ES-I3 (cell line): ENCODE measurements around the gene SYT12.
A peak's percentile ranks its signal among the peaks of the same experiment; 100 is the strongest.

Experiments used
- H3K36me3 ChIP-seq: 2 replicates; pipeline ENCODE4 v1.6.1; 2013; ENCODE audit warnings: mild to moderate bottlenecking, low read length, control low read depth, moderate library complexity; ENCODE audit not compliant: insufficient read depth
- H3K4me1 ChIP-seq: 2 replicates; pipeline ENCODE4 v1.6.1; 2013; ENCODE audit warnings: mild to moderate bottlenecking, control low read depth, low read length; ENCODE audit not compliant: insufficient read depth
- H3K9ac ChIP-seq: 2 replicates; pipeline ENCODE4 v1.6.1; 2013; ENCODE audit warnings: low read depth, mild to moderate bottlenecking, low read length, moderate library complexity
- H3K9me3 ChIP-seq: 2 replicates; pipeline ENCODE4 v1.6.1; 2013; ENCODE audit warnings: mild to moderate bottlenecking, low read length, moderate library complexity; ENCODE audit not compliant: control insufficient read depth, insufficient read depth

SYT12 gene

GRCh38 chr11:67066333-67066709, 43.4 kb downstream of the SYT12 start:
- no peaks in the 10 kb centered on the region for H3K36me3 ChIP-seq
- no peak overlapping the region for H3K9ac ChIP-seq
- no peaks in the 10 kb centered on the region for H3K4me1 ChIP-seq
- H3K9me3 ChIP-seq, result no peaks in the 10 kb centered on the region

- H3K9ac ChIP-seq, result peak overlapping the region; percentile 43; the same call in 1 of the 2 replicates
- H3K36me3 ChIP-seq, result no peaks in the 10 kb centered on the region
- H3K9me3 ChIP-seq, result no peaks in the 10 kb centered on the region
- no peaks in the 10 kb centered on the region for H3K4me1 ChIP-seq
Measured at GRCh38 chr11:67071420-67072284, 48.7 kb downstream of the SYT12 start.

- H3K4me1 ChIP-seq, result 0 out of 2 replicates have a peak, but pooled peaks cover 4% of the 10 kb centered on the region
- H3K9ac ChIP-seq, result no peak overlapping the region
- no peaks in the 10 kb centered on the region for H3K9me3 ChIP-seq
- H3K36me3 ChIP-seq, result no peaks in the 10 kb centered on the region
Measured at GRCh38 chr11:67072295-67072694, 49.4 kb downstream of the SYT12 start.

- no peaks in the 10 kb centered on the region for H3K36me3 ChIP-seq
- no peak overlapping the region for H3K9ac ChIP-seq
- peaks cover 14% of the 10 kb centered on the region; the same call in 1 of the 2 replicates for H3K4me1 ChIP-seq
- H3K9me3 ChIP-seq, result no peaks in the 10 kb centered on the region
Measured at GRCh38 chr11:67073908-67074307, 51.0 kb downstream of the SYT12 start.

GRCh38 chr11:67076202-67076601, 53.3 kb downstream of the SYT12 start:
- no peak overlapping the region for H3K9ac ChIP-seq
- H3K4me1 ChIP-seq, result peaks cover 14% of the 10 kb centered on the region; the same call in 1 of the 2 replicates

GRCh38 chr11:67079065-67079705, 56.3 kb downstream of the SYT12 start:
- peaks cover 14% of the 10 kb centered on the region; the same call in 1 of the 2 replicates for H3K4me1 ChIP-seq
- H3K9ac ChIP-seq, result no peak overlapping the region

More at GRCh38 chr11:67076202-67076601, 53.3 kb downstream of the SYT12 start:
- Histone ChIP-seq H3K9me3 (no peaks in the 10 kb centered on the region), H3K36me3 (no peaks in the 10 kb centered on the region)

GRCh38 chr11:67082071-67082791, 59.3 kb downstream of the SYT12 start:
- H3K36me3 ChIP-seq, result no peaks in the 10 kb centered on the region
- no peaks in the 10 kb centered on the region for H3K9me3 ChIP-seq
- peaks cover 11% of the 10 kb centered on the region; the same call in 1 of the 2 replicates for H3K4me1 ChIP-seq
- H3K9ac ChIP-seq, result peak overlapping the region; percentile 29; the same call in 1 of the 2 replicates

More at GRCh38 chr11:67079065-67079705, 56.3 kb downstream of the SYT12 start:
- H3K9me3 ChIP-seq, result no peaks in the 10 kb centered on the region
- no peaks in the 10 kb centered on the region for H3K36me3 ChIP-seq

- Histone ChIP-seq H3K9ac (no peak overlapping the region), H3K4me1 (no peaks in the 10 kb centered on the region; the same call in 1 of the 2 replicates), H3K36me3 (no peaks in the 10 kb centered on the region), H3K9me3 (no peaks in the 10 kb centered on the region)
Measured at GRCh38 chr11:67083786-67084366, 60.9 kb downstream of the SYT12 start.

- no peaks in the 10 kb centered on the region for H3K4me1 ChIP-seq
- H3K9ac ChIP-seq, result no peak overlapping the region
- no peaks in the 10 kb centered on the region for H3K36me3 ChIP-seq
- H3K9me3 ChIP-seq, result no peaks in the 10 kb centered on the region
Measured at GRCh38 chr11:67085617-67086016, 62.7 kb downstream of the SYT12 start.

GRCh38 chr11:67090717-67091116, 67.8 kb downstream of the SYT12 start:
- no peaks in the 10 kb centered on the region for H3K9me3 ChIP-seq
- H3K9ac ChIP-seq, result no peak overlapping the region
- H3K36me3 ChIP-seq, result no peaks in the 10 kb centered on the region
- H3K4me1 ChIP-seq, result no peaks in the 10 kb centered on the region

- H3K4me1 ChIP-seq, result no peaks in the 10 kb centered on the region
- H3K9ac ChIP-seq, result no peak overlapping the region
- H3K36me3 ChIP-seq, result no peaks in the 10 kb centered on the region
- H3K9me3 ChIP-seq, result no peaks in the 10 kb centered on the region
Measured at GRCh38 chr11:67095214-67095507, 72.2 kb downstream of the SYT12 start.

GRCh38 chr11:67098799-67099429, 76.0 kb downstream of the SYT12 start:
- Histone ChIP-seq H3K36me3 (no peaks in the 10 kb centered on the region), H3K9ac (no peak overlapping the region), H3K4me1 (peaks cover 4% of the 10 kb centered on the region; the same call in 1 of the 2 replicates), H3K9me3 (no peaks in the 10 kb centered on the region)

GRCh38 chr11:67099831-67100324, 76.9 kb downstream of the SYT12 start:
- H3K9me3 ChIP-seq, result no peaks in the 10 kb centered on the region
- peaks cover 6% of the 10 kb centered on the region; the same call in 1 of the 2 replicates for H3K4me1 ChIP-seq
- H3K36me3 ChIP-seq, result no peaks in the 10 kb centered on the region
- H3K9ac ChIP-seq, result no peak overlapping the region
